AG04449 (cell line): ENCODE data around the gene TREX2.

Source experiments
- CTCF ChIA-PET: fragments of 350-600 bp; formaldehyde crosslinking; extraction: SDS; loops from one replicate; lab custom pipeline; 2021; ENCODE audit warnings: antibody characterized with exemption; lab: Yijun Ruan, JAX
- POLR2A ChIA-PET: fragments of 400-600, 350-600 bp; formaldehyde crosslinking; extraction: SDS; loops from one replicate; lab custom pipeline; 2020; ENCODE audit warnings: antibody characterized with exemption, inconsistent platforms; lab: Yijun Ruan, JAX
- DNase-seq: peaks from one replicate; pipeline ENCODE4 v3.0.0-alpha.2; 2010; ENCODE audit warnings: low read depth, low spot score
- H3K4me3 ChIP-seq: 2 replicates; pipeline ENCODE4 v1.5.1; 2011; ENCODE audit warnings: low read depth, mild to moderate bottlenecking, control low read depth, low read length
- CTCF ChIP-seq: IDR thresholded peaks from one replicate; pipeline ENCODE4 v1.5.1; 2011; ENCODE audit warnings: mild to moderate bottlenecking, moderate library complexity, low read length, control low read depth, inconsistent platforms; ENCODE audit not compliant: insufficient read depth; ENCODE audit errors: missing control alignments

TREX2 gene

GRCh38 chrX:153433781-153434285, 12.0 kb downstream of the TREX2 start:
- CTCF ChIA-PET = no interaction called here
- POLR2A ChIA-PET = no interaction called here
- DNase-seq = no peak
- TF ChIP-seq CTCF = no peak
- H3K4me3 ChIP-seq = no peak overlapping the region

GRCh38 chrX:153433161-153433680, 12.6 kb downstream of the TREX2 start:
- no peak for DNase-seq
- POLR2A ChIA-PET = no interaction called here
- TF ChIP-seq CTCF = no peak
- H3K4me3 ChIP-seq = no peak overlapping the region
- CTCF ChIA-PET = no interaction called here

- DNase-seq = no peak
- POLR2A ChIA-PET = no interaction called here
- H3K4me3 ChIP-seq = no peak overlapping the region
- no peak for TF ChIP-seq CTCF
- CTCF ChIA-PET = no interaction called here
These were observed 15.1 kb downstream of the TREX2 start for GRCh38 chrX:153430796-153431195.

- TF ChIP-seq CTCF = no peak
- no peak overlapping the region for H3K4me3 ChIP-seq
- no peak for DNase-seq
- CTCF ChIA-PET = interaction anchor here (1.5 kb wide), 1 partner anchor 13 kb away, joined by 5 read pairs; no protein-coding TSS in a partner anchor
- POLR2A ChIA-PET = no interaction called here
These were observed 19.7 kb downstream of the TREX2 start for GRCh38 chrX:153426204-153426603.

GRCh38 chrX:153423652-153424051, 22.2 kb downstream of the TREX2 start:
- ChIA-PET POLR2A (no interaction called here), CTCF (interaction anchor here (0.8 kb wide), 1 partner anchor 14 kb away, joined by 3 read pairs; no protein-coding TSS in a partner anchor)
- TF ChIP-seq CTCF = no peak
- DNase-seq = no peak
- no peak overlapping the region for H3K4me3 ChIP-seq

- POLR2A ChIA-PET = no interaction called here
- TF ChIP-seq CTCF = no peak
- DNase-seq = no peak
- CTCF ChIA-PET = no interaction called here
- H3K4me3 ChIP-seq = no peak overlapping the region
These were observed 24.0 kb downstream of the TREX2 start for GRCh38 chrX:153421856-153422255.
